HG02981 (cell line): ENCODE results near the gene HMG20B.
"Not testable (repeated sequence)": the region's sequence is repeated elsewhere in the genome, so short reads cannot be mapped to it uniquely, and the experiment has no call there.

ENCODE experiments used
- ATAC-seq: cut with Tn5 transposase; IDR thresholded peaks from one replicate; pipeline ENCODE4 v1.9.1; 2021; ENCODE audit warnings: mild to moderate bottlenecking, moderate library complexity; ENCODE audit not compliant: unreplicated experiment

HMG20B gene

DNA sequence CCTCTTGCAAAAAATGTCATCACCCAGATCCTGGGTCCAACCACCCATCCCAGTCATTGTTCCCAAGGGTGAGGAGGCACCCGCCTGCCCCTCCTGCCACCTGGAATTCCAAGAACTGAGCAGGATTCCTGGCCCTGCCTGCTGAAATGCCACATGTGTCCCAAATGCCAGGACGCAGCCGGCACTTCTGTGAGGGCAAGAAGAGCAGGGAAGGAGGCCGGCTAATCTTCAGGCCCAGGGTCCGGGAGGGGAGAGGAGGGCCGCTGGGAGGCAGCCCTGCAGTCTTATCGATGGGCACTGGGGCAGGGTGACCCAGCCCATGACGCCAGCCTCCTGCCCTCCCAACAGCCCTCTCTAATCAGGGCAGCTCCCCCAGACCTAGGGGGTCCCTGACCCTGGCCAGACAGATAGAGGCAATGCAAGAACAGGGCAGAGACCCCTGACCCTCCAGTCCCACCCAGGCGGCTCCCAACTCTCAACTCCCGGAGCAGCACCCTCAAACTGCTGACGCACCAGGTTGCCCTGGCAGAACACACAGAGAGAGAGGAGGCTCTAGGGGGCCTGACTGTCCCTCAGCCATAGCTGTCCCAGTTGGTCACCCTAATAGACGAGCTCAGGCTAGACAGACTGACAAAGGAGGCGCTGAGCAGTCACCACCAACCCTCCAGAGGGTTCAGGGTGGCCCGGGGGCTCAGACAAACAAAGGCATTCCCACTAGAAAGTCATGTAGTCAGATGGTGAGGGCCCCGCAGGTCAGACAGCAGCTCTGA lies 16.9 kb upstream of the HMG20B start:
- no peak for ATAC-seq

DNA sequence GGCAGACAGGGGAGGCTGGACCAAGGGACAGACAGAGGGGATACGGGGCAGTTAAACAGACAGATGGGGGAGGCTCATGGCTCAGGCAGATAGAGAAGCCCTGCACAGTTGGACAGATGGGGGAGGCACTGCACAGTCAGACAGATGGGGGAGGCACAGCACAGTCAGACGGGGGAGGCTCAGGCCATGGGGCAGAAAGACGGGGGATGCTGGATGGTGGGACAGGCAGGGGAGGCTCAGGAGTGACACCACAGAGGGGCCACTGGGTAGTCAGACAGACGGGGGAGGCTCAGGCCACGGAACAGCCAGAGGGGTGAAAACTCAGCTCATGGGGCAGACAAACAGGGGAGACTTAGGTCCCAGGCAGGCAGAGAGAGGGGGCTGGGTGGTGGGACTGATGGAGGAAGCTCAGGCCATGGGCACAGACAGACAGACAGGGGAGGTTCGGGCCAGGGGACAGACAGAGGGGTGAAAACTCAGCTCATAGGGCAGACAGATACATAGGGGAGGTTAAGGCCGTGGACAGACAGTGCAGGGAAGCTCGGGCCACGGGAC lies 16.2 kb upstream of the HMG20B start:
- ATAC-seq, result no peak

GRCh38 chr19:3556978-3557460 lies 15.7 kb upstream of the HMG20B start:
- peak; percentile 34 for ATAC-seq

DNA sequence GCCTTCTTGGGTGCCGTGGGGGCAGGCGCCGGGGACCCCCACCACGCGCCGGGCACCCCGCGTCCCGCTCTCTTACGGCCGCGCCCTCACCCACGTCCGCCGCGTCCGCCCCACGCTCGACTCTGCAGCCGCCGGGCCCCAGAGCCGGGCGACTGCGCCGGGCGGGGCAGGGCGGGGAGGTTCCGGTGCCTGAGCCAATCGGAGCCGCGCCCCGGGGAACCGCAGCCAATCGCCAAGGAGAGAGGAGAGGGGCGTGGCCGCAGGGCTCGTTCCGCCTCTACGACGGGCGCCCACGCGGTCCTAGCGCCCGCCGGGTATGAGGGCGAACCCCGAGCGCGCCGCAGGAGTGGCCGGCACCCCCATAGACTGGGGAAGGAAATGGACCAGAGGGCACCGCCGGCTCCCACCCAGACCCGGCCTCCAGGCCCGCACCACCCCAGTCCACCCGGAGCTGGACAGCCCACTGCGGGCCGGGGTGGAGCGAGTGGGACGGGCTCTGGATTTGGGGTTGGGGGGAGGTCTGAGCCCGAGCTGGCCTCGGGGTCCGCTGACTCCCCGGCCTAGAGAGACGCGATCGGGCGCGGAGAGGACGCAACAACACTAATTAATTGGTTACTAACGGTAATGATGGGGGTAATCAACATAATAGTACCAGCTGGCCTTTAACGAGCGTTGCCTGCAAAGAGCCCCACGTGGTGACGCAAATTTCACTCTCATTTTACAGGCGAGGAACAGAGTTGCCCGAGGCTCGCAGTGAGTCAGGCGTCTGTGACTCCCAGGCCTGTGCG lies 15.1 kb upstream of the HMG20B start, which contains the start of gene MFSD12:
Gene MFSD12 (minus strand): TSS at position 126 of the 788 bp plus-strand sequence. CDS start 183 bp downstream, outside the sequence.
- ATAC-seq, result peak; percentile 78

DNA sequence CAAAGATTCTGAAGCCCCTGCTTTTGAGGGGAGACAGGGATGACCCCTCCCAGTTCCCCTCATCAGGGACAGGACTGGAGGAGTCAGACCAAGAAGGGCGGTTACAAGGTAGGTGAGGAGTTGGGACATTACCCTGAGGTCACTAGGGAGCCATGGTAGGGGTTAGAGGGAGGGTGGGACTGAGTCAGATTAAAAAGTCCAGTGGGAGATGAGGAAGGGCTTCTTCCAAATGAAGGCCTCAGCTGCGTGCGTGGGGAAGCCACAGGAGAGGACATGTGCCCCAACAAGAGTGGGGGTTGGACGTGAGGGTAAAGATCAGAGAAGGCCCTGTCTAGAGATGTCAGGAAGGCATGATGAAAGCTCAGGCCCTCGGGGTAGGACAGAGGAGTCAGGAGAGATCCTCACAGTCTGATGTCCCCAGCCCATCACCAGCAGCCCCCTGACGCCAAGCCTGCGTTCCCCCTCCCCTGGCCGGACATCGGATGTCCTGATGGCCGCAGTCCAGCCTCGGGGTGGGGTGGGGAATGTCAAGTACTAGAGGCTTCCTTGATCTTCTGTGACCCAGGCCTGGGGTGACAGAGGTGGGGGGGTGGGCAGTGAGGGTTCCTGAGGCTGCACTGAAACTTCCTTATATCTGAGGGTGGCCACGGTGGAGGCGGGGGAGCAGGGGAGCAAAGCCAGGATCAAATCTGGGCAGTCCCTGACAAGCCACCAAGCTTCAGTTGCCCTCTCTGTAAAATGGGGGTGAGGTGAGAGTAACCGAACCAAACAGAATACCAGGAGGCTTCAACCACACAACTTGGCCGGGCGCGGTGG lies 8.8 kb upstream of the HMG20B start:
- no peak for ATAC-seq

DNA sequence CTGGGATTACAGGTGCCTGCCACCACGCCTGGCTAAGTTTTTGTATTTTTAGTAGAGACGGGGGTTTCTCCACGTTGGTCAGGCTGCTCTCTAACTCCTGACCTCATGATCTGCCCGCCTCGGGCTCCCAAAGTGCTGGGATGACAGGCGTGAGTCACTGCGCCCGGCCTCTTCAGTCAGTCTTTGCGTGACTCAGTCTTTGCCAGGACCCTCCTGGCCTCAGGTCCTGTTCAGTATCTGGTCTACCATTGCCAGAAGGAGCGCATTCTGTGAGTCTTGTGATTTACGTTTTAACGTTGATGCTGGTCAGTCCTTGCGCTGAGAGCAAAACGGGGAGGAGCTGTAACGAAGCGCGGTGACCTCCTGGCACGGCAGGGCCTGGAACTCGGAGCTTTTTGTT lies 7.6 kb upstream of the HMG20B start:
- no peak for ATAC-seq

- not testable (repeated sequence) for ATAC-seq
These were observed 2.7 kb upstream of the HMG20B start for GRCh38 chr19:3570042-3570441.

DNA sequence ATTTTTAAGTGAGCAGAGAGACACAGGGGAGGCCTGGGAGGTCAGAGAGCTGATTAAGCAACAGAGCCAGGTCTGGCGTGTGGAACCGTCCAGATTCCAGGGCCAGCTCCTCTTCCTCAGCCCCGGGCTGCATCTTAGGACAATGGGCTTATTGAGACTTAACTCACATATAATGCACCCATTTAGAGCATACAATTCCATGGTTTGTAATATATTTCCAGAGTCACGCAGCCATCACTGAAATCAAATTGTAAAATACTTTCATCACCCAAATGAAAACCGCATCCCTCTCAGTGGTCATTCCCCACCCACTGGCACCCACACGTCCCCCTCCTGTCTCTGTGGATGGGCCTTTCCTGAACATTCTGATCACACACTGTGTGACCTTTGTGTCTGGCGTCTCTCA lies 2.1 kb upstream of the HMG20B start:
- ATAC-seq, result no peak

DNA sequence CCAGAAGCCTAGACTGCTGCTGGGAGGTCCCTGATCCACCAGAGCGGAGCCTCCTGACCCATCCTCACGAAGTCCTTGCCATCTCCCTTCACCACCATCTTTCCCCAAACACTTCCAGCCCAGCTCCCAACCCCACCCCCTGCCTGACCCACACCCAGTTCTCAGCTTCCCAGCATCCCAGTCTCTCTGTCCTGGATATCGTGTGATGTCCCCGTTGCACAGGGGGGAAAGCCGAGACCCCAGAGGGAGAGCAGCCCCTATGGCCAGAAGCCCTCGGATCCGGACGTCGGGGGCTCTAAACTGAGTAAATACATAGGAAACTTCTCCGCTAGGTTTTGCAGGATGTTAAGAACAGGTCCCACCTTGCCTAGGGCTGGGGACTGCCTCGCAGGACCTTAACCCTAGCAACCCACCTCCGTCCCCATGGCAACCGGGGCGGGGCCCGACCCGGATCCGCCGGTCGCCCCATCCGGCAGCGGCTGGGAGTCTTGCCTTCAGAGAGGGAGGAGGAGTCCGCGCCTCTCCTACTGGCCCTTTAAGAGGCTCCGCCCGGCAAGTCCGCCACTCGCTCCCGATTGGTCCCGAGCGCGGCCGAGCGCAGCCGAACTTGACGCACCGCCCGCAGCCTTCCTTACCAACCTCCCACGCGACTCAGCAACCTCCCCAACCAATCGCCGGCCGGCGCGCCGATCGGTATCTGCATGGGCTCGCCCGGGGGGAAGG lies 451 bp upstream of the HMG20B start:
- ATAC-seq, result peak; percentile 86

- no peak for ATAC-seq
These were observed 566 bp downstream of the HMG20B start for GRCh38 chr19:3573162-3573857.

- no peak for ATAC-seq
These were observed 1.3 kb downstream of the HMG20B start for GRCh38 chr19:3573858-3574637.

- ATAC-seq, result no peak
These were observed 2.6 kb downstream of the HMG20B start for GRCh38 chr19:3575260-3575741.

- no peak for ATAC-seq
These were observed 3.4 kb downstream of the HMG20B start for GRCh38 chr19:3575949-3576673.

DNA sequence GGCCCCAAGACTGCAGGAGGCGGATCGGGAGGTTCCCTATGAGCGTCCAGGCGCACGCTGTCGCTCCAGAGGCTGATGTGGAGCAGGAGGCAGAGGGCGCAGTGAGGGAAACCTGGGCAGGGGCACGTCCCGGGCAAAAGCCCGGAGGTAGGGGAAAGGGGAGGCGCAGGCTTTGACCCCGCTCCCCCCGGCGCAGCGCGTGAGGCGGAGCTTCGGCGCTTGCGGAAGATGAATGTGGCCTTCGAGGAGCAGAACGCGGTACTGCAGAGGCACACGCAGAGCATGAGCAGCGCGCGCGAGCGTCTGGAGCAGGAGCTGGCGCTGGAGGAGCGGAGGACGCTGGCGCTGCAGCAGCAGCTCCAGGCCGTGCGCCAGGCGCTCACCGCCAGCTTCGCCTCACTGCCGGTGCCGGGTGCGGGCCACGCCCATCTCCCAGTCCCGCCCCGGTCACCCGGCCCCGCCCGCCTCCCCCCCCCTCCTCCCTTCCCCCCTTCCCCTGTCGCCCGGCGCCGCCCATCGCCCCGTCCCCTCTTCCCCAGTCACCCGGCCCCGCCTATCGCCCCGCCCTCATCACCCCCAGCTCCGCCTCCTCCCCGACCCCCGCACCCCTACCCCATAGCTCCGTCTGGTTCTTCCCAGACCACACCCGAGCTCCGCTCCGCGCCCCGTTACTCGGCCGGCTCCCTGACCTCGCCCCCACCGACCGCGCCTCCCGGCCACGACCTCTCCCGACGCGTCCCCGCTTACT lies 4.1 kb downstream of the HMG20B start:
- no peak for ATAC-seq

DNA sequence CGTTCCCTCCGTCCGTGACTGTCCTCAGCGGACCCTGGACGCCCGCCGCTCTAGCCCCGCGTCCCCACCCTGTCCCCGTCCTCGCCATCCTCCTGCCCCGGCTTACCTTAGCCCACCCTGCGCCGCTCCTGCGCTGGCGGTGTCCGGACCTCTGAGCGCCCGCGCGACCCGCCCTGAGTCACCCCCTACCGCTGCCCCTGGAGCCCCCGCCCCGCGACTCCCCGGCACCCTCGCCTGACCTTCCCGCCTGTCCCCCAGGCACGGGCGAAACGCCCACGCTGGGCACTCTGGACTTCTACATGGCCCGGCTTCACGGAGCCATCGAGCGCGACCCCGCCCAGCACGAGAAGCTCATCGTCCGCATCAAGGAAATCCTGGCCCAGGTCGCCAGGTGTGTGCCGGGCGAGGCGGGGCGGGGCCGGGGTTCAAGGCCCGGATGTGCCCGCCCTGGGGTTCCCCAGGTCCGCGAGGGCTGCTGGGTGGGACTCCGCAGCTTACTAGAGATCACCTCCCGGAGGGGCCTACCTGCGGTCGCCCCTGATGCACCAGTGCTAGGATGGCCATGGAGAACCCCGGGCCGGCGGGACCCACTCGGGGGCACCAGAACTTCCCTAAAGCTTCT lies 5.1 kb downstream of the HMG20B start:
- ATAC-seq, result no peak

GRCh38 chr19:3578390-3578789 lies 5.6 kb downstream of the HMG20B start:
- no peak for ATAC-seq
